ENCODE measurements around the gene CCDC88C. TPM values are rescaled to one million over a fixed set of nuclear protein-coding genes. Genes with fewer than 3 reads are reported as not detected.

The CCDC88C gene
- total RNA-seq, 1 donor from 2014 or later = 39.3 TPM

DNA sequence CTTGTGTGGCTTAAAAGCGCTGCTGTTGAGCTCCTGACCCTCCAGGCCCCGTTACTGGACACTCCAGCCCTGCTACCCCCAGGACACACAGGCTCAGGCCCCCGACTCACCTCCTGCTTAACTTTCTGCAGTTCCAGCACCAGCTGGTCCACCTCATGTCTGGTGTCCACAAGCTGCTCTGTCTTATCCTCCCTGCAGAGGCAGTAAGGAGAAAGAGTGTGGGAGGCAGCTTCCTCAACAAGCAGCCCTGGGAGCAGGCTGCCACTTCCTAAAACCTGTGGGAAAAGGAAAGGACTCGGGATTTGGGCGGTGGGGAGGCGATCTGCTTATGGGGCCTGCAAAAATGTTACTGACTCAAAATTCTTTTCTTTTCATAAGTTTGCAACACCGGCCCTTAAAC, 79.2 kb downstream of the CCDC88C start:
- Mint-ChIP-seq H3K36me3 (peaks cover 6% of the 10 kb centered on the region), H3K4me1 (ENCODE audit: unreplicated experiment) (peaks cover 20% of the 10 kb centered on the region), H3K9me3 (no peaks in the 10 kb centered on the region), H3K27ac (no peak overlapping the region), H3K27me3 (no peaks in the 10 kb centered on the region), H3K4me3 (no peak overlapping the region)
- DNase-seq (ENCODE audit: extremely low spot score, unreplicated experiment) = no peak
- TF ChIP-seq, protein P1, sequence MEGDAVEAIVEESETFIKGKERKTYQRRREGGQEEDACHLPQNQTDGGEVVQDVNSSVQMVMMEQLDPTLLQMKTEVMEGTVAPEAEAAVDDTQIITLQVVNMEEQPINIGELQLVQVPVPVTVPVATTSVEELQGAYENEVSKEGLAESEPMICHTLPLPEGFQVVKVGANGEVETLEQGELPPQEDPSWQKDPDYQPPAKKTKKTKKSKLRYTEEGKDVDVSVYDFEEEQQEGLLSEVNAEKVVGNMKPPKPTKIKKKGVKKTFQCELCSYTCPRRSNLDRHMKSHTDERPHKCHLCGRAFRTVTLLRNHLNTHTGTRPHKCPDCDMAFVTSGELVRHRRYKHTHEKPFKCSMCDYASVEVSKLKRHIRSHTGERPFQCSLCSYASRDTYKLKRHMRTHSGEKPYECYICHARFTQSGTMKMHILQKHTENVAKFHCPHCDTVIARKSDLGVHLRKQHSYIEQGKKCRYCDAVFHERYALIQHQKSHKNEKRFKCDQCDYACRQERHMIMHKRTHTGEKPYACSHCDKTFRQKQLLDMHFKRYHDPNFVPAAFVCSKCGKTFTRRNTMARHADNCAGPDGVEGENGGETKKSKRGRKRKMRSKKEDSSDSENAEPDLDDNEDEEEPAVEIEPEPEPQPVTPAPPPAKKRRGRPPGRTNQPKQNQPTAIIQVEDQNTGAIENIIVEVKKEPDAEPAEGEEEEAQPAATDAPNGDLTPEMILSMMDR (conservative IDR thresholded peaks at IDR 0.05) = no peak

DNA sequence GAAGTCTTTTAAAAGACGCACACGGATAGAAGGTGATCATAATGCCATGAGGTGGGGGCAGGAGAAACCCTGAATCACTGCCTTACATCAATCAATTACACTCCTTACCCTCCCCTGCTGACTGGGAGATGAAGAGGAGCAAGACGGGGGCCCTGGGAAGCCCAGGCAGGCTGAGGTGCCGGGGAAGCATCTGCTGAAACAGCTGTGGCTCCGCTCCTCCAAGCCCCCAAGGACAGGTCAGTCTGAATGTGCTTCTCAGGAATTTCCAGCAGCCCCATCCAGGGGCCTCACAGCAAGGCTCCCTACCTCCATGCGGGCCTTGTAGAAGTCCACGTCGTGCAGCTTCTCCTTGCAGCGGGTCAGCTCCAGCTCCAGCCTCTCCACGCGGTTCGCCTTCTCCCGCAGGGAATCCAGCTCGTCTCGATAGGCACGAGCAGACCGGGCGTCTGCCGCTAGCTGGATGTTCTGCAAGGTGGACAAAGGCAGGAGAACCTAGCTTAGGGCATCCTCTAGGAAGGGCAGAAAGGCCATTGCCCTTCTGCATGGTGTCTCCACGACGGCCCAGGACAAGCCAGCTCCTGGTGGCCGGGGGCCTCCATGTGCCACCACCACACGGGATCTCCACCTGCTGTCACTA, 79.8 kb downstream of the CCDC88C start:
- TF ChIP-seq, protein P1 (conservative IDR thresholded peaks at IDR 0.05) = no peak
- H3K27me3 Mint-ChIP-seq = no peaks in the 10 kb centered on the region
- H3K4me1 Mint-ChIP-seq (ENCODE audit: unreplicated experiment) = peaks cover 20% of the 10 kb centered on the region
- H3K36me3 Mint-ChIP-seq = peaks cover 6% of the 10 kb centered on the region
- no peaks in the 10 kb centered on the region for H3K9me3 Mint-ChIP-seq
- DNase-seq (ENCODE audit: extremely low spot score, unreplicated experiment) = no peak
- no peak overlapping the region for H3K27ac Mint-ChIP-seq
- no peak overlapping the region for H3K4me3 Mint-ChIP-seq

DNA sequence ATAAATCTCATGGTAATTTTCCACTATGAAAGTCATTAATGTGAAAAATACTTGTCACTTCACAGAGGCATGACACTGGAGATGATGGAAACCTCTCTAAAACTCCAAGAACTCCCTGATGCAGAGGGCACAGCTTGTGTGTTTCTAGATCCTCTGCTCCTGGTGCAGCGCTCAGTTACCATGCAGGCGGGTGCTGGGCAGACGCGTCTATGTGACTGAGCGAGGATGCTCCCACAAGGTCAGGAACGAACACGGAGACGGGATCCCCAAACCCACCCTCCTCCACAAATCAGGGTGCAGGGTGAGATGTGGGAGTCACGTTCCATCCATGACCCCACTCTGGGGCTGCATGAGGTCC, 81.5 kb downstream of the CCDC88C start:
- Mint-ChIP-seq H3K27ac (no peak overlapping the region), H3K36me3 (peaks cover 6% of the 10 kb centered on the region), H3K4me1 (ENCODE audit: unreplicated experiment) (peaks cover 20% of the 10 kb centered on the region), H3K27me3 (no peaks in the 10 kb centered on the region), H3K4me3 (no peak overlapping the region), H3K9me3 (no peaks in the 10 kb centered on the region)
- TF ChIP-seq, protein P1 (conservative IDR thresholded peaks at IDR 0.05) = no peak
- DNase-seq (ENCODE audit: extremely low spot score, unreplicated experiment) = no peak

DNA sequence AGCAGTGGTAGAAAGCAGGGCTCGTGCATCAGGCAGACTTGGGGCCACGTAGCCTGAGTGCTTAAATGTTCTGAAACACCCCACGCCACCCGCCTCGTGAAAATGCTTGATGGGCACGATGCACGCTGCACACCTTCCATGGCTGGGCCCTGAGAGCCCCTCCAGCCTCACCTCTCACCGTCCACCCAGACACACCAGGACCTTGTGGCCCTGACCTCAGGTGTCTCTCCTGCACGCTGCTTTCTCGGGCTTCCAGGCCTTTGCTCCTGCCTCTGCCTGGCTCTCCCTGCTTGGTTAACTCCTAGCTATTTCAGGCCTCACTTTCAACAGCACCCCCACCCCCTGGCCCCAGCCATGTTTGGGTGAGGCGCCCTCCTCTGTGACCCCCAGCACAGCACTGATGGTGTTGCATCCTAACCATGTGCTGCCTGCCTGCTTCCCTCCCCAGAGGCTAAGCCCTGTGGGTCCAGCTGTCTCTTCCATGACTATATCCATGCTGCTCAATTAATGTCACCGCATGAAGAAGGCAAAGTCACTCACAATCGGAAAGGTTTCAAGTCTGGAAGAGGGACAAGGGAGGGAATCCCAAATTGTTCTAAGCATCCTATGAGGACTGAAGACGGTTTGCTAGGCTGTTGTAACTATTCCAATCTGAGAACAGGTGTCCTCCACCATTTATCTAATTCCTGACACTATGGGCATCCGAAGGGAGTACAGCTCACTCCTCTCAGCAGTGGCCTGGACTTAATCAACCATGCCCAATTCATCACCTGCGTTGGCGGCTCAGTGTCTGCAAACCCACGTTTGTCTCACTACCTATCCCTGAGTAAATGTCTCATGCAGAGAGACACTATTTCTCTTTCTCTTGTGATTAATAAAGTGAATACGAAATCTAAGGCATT, 82.2 kb downstream of the CCDC88C start:
- no peaks in the 10 kb centered on the region for H3K9me3 Mint-ChIP-seq
- no peak for DNase-seq (ENCODE audit: extremely low spot score, unreplicated experiment)
- H3K27me3 Mint-ChIP-seq = no peaks in the 10 kb centered on the region
- H3K36me3 Mint-ChIP-seq = peaks cover 6% of the 10 kb centered on the region
- TF ChIP-seq, protein P1 (conservative IDR thresholded peaks at IDR 0.05) = no peak
- no peak overlapping the region for H3K27ac Mint-ChIP-seq
- H3K4me3 Mint-ChIP-seq = no peak overlapping the region
- peaks cover 24% of the 10 kb centered on the region for H3K4me1 Mint-ChIP-seq (ENCODE audit: unreplicated experiment)

DNA sequence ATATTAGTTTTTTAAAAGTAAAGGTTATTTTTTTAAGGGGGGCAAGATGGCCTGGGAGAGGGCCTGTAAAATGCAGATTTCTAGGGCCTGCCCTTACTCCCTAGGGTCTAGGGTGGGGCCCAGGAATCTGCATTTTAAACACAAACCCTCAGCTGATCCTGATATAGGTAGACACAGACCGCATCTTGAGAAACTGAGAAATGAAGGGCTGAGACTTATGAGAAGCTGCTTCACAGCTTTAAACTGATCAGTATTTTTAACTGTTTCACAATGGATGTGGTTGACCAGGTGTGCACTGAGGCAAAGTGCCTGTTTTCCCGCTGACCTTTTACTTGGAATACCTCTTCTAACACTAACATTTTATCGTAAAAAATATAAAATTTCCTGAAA, 84.0 kb downstream of the CCDC88C start:
- no peaks in the 10 kb centered on the region for H3K27me3 Mint-ChIP-seq
- TF ChIP-seq, protein P1 (conservative IDR thresholded peaks at IDR 0.05) = no peak
- H3K9me3 Mint-ChIP-seq = no peaks in the 10 kb centered on the region
- H3K36me3 Mint-ChIP-seq = no peaks in the 10 kb centered on the region
- no peak for DNase-seq (ENCODE audit: extremely low spot score, unreplicated experiment)
- H3K4me1 Mint-ChIP-seq (ENCODE audit: unreplicated experiment) = peaks cover 38% of the 10 kb centered on the region
- no peak overlapping the region for H3K4me3 Mint-ChIP-seq
- no peak overlapping the region for H3K27ac Mint-ChIP-seq

Measured in type B pancreatic cell (in vitro differentiated cells).